PC-9 (cell line): Measurements from ENCODE around the gene SPHKAP.

Experiments used
- CTCF ChIP-seq: fragments of 200-600 bp; sonication (generic); conservative IDR thresholded peaks from 2 replicates; pipeline ENCODE4 v1.6.1; 2017; ENCODE audit warnings: mixed run types, antibody characterized with exemption, mild to moderate bottlenecking, moderate library complexity
- EZH2 ChIP-seq: fragments of 200-600 bp; sonication (generic); IDR thresholded peaks from 2 replicates; pipeline ENCODE4 v1.8.0; 2017; ENCODE audit warnings: antibody characterized with exemption, low read depth

- TF ChIP-seq CTCF (no peak), EZH2 (no peak)
Observed at GRCh38 chr2:228227466-228227865, 46.0 kb upstream of the SPHKAP start.
